Fibroblast of skin of right quadriceps (primary cell): ENCODE results near the gene PACS2.
A peak's percentile ranks its signal among the peaks of the same experiment; 100 is the strongest.
"Not testable (repeated sequence)": the region's sequence is repeated elsewhere in the genome, so short reads cannot be mapped to it uniquely, and the experiment has no call there.

Experiments used
- DNase-seq: peaks from one replicate; pipeline ENCODE4 v3.0.0-alpha.2; 2013

The PACS2 gene

DNA sequence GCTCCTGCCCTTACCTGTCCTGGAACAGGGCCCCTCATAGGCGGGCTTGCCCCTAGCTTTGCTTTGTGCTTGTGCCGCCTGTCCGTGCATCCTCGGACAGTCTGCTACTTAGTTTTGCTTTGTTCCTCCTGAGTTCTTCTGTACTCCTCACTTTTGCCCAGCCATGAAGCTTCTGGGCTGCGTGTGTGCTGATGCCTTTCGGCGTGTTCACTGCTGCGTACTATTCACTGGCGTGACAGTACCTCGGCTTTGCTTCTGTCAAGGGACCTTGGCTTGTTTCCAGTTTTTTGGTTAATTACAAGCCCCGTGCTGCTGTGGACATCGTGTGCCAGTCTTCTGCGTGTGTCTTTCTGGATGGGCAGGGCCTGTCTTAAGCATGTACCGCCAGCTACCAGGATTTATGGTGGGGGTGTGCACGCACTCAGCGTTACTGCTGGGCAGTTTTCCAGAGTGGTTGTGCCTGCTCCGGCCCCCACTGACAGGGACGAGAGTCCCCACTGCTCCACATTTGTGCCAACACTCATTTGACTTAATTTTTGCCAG, 2.5 kb downstream of the PACS2 start:
- DNase-seq, result no peak

DNA sequence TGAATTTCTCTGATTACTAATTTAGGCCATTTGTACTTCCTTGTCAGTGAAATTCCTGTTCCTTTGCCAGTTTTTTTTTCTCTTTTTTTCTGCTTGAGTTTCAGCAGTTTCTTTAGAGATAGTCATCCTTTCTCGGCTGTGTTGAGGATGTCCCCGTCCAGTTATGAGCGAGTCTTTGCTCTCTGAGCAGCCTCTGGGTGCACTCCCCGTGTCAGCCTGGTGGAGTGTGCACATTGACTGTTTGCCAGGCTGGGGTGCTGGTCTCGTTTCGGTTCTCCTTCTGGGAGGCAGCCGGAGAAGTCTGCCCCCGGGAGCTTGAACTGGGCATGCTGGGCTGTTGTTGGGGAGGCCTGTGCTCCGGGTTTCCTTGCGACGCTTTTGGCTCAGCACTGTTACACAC, 3.0 kb downstream of the PACS2 start:
- DNase-seq, result peak; percentile 35

DNA sequence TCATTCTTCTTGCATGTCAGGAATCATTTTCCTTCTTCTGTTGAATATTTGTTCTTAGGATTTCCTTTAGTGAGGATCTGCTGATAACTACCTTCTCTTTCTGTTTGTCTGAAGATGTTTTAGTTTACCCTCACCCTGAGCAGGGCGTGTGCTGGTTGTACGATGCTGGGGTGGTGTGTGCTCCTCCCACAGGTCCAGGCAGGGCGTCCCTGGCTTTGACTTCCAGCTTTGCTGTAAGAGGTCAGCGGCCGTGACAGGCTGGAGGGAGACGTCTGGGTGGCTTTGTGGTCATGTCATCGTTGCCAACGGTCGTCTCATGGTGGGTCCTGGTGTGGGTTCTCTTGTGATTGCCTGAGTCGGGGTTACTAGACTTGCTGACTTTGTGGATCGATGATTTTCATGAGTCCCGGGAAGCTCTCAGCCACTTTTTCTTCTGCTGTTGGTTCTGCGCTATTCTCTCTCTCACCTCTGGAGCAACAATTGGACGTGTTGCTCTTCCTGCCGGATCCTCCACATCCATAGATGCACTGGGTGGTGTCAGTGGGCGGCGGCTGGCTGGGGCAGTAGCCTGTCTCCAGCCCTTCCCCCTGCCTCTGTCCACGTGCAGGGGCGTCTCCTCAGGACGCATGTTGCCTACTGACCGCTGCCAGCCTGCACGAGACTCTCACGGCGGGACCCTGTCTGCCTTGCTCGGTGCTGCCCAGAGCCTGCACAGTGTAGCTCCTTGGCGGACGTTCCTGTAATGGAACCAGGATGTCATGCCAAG, 8.4 kb downstream of the PACS2 start:
- no peak for DNase-seq

DNA sequence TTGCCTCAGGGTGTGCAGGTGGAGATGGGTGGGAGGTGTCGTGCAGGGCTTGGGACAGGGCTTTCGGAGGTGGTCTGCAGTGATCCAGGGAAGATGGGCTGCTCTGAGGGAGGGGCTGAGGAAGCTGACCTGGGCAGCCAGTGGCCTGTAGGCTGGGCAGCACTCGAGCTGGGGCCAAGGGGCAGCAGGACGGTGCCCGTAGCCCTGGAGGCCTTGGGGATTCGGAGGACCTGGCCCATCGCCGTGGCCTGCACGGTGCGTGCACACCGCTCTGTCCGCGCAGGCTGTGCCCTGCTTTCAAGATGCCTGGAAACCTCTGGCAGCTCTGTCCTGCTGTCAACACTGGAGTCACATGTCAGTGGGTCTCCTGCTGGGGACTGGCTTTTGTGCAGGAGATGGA, 9.1 kb downstream of the PACS2 start:
- no peak for DNase-seq

DNA sequence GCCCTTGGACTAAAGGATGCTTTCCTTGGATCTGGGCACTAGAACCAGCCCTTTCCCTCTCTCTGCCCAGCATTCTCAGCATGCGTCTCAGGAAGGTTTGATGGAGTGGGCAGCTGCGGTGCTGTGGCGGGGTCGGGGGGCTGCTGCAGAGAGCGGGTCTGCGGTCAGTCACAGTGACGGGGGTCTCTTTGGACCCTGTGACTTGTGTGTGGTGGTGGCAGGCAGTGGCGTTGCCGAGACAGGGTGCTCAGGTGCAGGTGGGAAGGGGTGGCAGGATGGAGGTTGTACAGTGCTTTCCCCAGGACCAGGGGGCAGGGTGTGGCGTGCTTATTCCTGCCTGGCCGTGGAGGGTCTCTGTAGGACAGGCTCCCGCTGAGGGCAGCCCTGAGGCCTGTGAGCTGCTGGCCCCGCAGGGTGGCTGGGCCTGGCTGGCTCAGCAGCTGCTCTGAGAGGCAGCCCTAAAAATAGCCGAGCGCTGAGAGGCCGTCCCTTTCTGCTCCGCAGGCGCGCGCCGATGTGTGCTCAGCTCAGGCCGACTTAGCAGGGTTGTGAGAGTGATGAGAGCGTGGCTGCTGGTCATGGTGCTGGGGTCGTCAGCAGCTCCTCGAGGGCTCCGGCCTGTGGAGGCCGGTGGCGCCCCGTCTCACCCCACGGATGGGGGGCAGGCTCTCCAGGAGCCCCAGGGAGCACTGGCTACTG, 9.7 kb downstream of the PACS2 start:
- no peak for DNase-seq

DNA sequence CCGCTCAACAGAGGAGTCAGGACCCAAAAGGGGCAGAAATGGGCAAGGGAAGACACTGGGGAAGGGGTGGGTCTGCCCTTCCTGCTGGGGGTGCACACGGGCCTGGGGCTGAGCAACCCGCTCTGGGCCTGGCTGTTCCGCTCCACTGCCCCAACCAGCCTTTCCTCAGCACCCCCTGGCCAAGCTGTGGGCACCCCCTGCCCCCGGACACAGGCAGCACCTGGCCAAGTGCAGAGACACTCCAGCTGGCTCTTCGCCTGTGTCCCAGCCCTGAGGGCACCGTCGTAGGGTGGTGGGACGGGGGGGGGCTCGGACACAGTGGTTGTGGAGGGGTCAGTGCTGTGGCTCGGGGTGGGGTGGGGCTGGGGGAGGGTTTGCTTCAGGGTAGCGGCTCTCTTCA, 10.3 kb downstream of the PACS2 start:
- no peak for DNase-seq

DNA sequence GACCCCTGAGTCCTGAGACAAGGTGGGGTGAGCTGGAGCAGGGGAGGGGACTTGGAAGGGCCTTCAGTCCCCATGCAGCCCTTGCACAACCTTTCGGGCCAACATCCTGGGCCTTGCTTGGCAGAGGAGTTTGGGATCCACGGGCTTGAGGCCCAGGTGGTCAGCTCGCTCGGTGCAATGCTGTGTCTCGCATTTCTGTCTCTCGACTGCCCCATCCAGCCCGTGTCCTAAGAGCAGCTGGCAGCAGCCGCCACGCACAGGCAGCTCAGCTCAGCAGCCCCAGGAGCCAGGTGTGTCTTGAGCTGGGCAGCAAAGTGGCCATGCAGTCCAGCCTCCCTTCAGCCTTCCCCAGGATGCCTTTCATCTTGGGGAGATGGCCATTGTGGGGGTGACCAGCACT, 10.8 kb downstream of the PACS2 start:
- no peak for DNase-seq

DNA sequence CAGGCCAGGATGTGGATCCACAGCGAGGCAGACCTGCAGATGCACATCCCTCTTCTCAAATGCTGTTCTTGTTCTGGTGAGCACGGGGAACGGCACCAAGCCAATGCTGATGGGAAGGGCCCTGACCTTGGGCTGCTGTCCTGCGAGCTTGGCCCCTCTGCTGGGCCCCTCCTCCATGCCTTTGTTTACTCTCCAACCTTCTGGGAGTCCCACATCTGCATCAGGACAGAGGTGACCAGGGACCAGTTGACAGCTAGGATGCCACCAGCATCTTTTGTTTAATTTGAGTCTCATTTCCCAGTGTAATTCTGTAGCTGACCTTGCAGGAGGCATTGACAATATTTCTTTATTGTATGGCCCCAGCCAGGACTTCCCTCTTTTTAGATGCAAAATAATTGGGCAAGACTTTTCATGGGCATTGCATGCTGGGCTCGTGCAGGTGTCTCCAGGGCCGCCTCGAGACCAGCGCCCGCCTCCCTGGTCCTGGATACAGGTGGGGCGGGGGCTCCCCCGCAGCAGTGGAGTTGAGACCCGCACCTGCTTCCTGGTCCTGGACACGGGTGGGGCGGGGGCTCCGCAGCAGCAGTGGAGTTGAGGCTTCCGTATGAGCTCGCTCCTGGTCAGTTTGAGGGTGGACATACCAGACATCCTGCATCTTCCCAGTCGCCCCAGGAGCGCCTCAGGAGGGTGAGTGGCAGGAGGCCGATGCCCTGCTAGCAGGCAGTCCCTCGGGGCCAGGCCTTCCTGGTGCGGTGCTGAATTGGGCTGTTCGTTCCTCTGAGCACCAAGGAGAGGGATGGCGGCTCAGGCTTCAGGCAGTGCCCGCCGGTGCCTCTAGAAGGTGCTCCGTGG, 11.4 kb downstream of the PACS2 start:
- DNase-seq, result no peak

DNA sequence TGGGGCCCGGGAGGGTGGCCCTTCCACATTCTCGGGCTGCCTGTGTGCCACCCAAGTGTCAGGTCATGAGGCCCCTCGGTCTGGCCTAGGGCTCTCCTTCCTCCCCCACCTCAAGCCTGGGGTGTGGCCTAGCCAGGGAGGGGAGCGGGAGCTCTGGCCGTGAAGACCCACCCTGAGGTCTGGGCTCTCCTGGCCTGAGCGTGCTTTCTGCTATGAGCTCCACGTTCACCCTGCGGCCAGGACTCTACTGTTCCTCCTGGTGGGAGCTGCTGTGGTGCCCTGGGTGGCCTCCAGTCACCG, 12.0 kb downstream of the PACS2 start:
- no peak for DNase-seq

DNA sequence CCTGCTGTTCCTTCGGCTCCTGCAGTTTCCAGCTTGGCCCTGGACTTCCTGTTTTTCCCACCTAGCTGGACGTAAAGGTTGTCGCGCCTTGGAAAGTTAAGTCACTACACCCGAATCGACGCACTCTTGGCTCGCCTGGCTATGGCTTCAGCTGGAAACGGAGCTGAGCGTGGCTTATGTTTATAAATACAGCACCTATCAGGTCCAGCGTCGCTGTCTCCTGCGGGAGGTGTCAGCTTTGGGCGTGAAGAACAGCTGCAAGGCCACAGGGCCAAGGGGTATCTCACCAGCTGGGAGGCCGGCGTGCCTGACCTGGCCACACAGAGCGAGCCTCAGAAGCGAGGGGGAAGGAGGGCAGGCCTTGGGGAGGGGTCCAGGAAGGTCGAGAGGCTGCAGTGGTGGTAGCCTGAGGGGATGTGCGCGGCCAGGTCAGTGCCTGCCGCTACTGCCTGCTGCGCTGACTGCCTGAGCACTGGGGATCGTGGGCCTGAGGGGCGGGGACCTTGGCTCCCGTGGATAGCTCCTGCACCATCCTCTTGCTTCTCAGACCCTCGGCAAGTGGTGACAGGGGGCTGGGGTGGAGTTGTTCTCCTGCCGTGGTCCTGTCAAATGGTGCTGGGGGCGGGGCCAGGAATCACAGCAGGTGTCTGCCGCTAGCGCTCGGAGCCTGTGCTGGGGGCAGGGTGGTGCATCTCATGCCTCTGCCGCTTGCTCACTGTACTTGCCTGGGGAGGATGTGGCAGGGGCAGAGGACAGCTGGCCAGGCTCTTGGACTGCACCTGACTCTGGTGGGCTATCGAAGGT, 12.5 kb downstream of the PACS2 start:
- DNase-seq, result no peak

DNA sequence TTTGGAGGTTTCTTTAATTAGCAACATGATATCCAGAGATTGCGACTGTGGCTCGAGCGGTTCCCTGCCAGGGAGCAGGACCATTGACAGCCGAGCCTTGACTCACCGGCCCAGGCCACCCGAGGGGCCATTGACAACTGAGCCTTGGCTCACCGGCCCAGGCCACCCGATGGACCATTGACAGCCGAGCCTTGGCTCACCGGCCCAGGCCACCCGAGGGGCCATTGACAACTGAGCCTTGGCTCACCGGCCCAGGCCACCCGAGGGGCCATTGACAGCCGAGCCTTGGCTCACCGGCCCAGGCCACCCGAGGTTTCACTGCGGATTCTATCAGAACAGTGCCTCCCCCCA, 13.1 kb downstream of the PACS2 start:
- DNase-seq, result not testable (repeated sequence)

DNA sequence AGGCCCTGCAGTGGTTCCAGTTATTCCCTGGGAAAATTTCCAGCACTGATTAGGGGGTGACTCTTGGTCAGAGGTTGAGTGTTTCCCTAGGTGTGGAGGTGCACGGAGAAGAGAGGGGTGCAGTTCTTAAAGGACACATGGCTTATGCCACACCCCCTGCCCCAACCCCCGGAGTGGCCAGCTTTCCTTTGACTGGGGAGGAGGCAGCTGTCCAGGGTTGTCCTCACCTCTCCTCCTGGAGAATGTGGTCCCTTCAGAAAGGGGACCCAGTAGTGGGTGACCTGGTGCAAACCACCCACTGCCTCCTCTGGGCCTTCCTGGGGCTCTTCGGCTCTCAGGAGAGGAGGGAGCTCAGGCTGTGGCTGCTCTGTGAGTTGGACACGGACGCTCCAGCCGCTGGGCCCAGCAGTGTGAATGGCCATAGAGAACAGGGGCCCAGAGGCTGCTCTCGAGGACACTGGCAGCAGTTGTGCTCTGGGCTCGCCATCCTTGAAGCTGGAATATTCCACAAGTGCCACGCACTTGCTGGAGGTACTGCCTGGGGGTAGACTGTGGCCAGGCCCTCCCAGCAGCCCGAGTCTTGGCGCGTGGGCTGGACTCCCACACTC, 13.6 kb downstream of the PACS2 start:
- DNase-seq, result no peak

DNA sequence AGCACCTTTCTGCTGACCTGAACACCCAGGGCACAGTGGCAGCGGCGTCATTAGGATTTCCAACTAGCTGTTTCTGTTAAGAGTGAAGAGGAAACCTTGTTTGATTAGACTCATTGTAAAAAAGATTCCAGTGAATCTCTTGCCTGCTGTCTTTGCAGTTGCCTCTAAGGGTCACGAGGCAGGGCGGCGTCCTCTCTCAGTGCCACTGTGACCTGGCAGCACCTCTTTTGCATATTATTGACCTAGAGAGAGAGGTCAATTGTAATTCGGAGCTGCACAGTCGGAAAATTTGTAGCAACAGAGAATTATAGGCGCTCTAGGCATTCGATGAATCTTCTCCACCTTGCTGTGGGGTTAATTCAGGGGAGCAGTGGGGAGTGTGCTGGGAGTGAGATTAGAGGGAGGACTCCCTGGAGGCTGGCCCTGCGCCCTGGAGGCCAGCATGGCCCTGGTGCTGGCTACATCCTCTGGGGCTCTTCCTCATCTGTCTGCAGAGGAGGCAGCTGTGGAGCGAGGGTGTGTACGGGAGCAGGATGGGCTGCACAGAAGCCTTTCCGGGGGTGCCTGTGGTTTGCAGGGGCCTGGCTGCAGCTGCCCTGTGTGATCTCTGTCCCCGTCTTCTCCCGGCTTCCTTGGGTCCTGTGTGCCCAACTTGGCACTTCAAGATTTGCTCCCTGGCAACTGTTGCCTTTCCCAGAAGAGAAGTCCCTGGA, 14.3 kb downstream of the PACS2 start:
- no peak for DNase-seq

DNA sequence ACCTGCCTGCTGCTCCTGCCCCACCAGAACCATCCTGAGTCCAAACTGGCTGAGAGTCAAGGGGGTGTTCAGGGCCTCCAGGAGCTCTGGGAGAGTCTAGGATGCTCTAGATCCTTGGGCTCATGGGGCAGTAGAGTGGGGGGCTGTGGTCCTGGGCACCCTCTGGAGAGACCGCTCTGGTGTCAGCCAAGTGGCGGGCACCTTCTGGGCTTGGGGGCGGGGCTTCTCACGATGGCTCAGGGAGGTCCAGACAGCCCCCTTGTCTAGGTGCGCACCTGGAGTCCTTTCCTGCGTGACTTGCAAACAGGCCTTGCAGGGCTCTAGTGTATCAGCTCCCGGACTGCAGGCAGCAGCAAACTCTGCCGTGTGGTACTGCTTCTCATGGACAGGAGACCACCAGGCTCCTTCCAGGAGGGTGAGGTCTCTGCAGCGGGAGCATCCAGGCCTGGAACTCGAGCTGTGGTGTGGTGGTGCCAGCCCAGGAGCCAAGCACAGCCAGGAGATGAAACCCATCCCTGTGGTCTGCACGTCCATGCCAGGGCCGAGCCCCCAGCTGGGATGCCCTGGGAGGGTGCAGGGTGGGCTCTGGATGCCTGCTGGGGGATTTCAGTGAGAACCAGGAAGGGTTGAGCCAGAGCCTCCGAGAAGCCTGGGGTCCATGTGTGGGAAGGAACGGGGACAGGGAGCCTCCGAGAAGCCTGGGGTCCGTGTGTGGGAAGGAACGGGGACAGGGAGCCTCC, 15.0 kb downstream of the PACS2 start:
- DNase-seq, result no peak

DNA sequence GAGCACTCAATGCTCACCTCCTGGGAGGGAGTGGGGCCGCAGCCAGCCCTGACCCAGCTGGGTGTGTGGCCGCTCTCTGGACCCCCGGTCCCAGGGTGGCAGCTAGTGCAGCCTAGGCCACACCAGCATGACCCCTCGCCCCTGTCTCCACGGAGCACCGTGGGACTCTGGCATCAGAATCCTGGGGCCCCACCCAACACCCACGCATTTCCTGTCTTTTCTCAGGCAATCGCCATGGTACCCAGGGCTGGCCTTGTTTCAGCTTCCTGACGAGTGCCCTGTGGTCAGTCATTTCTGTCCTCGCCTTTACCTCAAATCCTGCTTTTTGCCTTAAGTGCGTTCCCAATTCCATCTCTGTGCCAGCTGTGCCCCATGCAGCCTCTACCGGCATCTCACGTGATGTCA, 15.9 kb downstream of the PACS2 start:
- peak; percentile 41 for DNase-seq

DNA sequence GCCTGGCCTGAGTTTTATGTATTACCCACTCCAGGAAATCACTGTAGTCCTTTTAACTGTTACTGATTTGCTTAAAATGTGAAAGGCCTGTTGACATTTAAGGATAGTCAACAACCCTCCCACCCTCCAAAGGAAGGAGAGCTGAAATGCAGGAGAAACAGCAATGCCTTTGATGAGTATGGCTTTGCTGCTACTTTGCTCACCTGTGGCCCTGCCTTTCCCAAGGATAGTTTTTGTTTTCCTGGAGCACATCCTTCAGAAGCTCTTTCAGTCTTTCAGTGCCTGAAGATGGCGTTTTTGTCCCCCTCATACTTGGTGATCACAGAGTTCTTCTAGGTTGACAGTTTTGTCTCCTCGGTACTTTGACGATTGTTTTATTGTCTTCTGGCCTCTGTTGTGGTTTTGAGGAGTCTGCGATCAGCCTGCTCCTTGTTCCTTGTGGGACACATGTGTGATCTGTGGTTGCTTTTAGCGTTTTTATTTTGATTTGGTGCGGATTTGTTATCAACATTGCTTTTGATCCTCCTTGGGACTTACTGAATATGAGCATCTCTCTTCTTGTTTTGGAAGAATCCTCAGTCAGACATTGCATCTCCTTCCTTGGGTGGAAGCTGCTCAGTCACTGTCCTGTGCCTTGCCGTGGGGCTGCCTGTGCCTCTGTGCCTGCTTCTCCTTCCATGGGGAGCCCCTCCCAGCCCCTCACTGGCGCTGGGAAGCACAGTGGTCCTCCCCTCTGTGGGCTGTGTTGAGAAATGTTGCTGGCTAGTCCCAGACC, 17.2 kb downstream of the PACS2 start:
- no peak for DNase-seq

DNA sequence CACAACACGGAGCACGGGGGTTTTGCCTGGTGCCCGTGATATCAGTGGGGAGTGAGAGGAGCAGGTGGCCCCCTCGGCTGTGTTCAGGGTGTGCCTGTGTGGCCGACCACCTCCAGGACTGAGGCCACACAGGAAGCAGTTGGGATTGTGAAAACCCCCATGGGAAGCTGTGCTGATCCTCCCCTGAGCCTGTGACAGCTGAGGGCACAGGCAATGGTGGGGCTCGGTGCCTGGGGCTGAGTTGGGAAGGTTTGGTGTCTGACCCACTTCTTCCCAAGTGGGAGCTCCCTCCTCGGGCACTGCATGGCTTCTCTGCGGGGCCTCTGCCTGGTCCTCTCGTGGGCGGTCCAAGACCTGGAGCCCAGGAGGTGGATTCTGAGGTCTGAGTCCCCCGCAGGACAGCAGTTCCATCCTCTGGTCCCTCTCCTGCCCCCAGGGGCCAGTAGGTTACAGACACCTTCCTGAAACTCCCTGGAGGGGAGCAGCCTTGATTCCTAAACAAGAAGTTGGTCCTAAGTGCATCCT, 17.9 kb downstream of the PACS2 start:
- no peak for DNase-seq

DNA sequence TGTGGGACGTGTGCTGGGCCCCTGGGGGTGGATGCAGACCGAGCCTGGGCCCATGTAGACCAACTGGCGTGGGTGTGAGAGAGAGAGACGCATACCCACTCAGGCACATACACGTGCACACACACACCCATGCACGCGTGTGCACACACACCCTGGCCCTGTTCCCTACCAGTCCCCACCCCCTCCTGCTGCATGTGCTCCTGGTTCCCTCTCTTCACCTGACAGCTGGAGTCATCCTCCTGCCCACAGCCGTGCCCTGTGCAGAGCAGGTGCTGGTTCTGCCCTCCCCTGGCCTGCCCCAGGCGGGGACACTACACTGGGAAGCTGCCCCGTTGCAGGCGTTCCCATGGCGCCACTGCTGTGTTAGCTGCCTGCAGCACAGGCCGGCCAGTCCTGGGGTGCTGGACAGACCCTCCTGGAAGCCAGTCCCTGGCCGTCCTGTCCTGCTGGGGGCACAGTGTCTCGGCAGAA, 18.5 kb downstream of the PACS2 start:
- no peak for DNase-seq

DNA sequence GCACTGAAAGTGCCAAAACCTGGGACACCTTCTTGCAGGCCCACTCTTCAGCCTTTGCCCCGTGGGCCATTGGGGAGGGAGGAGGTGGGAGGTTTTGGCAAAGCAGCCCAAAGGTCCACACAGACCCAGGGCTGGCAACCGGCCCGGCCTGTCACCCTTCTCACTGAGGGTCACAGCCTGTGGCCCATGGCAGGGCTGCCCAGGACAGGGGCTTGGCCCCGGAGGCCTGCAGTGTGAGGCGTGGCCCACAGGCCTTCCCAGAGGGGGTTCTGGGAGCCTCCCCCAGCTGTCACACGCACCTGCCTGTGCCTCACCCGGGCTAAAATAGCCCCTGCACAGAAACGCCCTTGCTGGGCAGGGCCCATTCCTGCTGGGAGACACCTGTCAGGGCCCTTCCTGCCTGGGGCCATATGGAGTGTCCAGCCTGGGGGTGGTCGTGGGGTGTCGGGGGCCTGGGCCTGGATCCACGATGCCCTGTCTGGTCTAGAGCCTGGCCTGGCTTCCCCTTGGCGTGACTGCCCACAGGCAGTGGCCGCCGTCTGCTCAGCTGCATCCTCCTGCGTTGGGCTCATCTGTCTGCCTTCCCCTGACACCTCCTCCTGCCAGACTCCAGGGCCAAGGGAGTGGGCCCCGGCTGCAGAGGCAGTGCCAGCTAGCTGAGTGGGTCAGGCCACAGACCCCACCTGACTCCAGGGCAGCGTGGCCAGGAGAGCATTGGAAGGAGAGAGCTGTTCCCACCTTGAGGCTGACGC, 19.2 kb downstream of the PACS2 start:
- no peak for DNase-seq
